Right renal pelvis (tissue), 4 donors: ENCODE results near the gene DNAJC5. TPM values are rescaled to one million over a fixed set of nuclear protein-coding genes. Genes with fewer than 3 reads are reported as not detected.

Source experiments
- DNase-seq, 4 donors: peaks; one replicate each; pipeline ENCODE4 v3.0.0-alpha.2; 2013; ENCODE audit warnings: low read depth in 4 of 4, low spot score in 3 of 4, missing footprints in 1 of 4
- polyA plus RNA-seq, 4 donors: library from polyadenylated mRNA; unstranded; fragments of 120-200 nt; gene quantifications; one replicate each; pipeline ENCODE4 v1.2.1, GENCODE V29; 2013; ENCODE audit not compliant: insufficient read length in 4 of 4

The DNAJC5 gene
- polyA plus RNA-seq, 4 donors: 28.3 to 34.5 (median 31.1) TPM

- DNase-seq: no peak
These were observed 40.5 kb downstream of the DNAJC5 start for GRCh38 chr20:63935447-63935846.

GRCh38 chr20:63937596-63937995 lies 42.7 kb downstream of the DNAJC5 start:
- DNase-seq: no peak

- DNase-seq: no peak
These were observed 44.4 kb downstream of the DNAJC5 start for GRCh38 chr20:63939061-63939935.

- DNase-seq: no peak
These were observed 45.1 kb downstream of the DNAJC5 start for GRCh38 chr20:63940071-63940471.

GRCh38 chr20:63940472-63941266 lies 45.7 kb downstream of the DNAJC5 start:
- DNase-seq: no peak

- no peak for DNase-seq
These were observed 46.6 kb downstream of the DNAJC5 start for GRCh38 chr20:63941282-63942081.

- peak in 1 of 4 donors; percentile 5 for DNase-seq
These were observed 47.5 kb downstream of the DNAJC5 start for GRCh38 chr20:63942250-63942951.

- DNase-seq: no peak
These were observed 48.3 kb downstream of the DNAJC5 start for GRCh38 chr20:63942969-63943807.

GRCh38 chr20:63943808-63944077 lies 48.8 kb downstream of the DNAJC5 start:
- DNase-seq: no peak

GRCh38 chr20:63944078-63944941 lies 49.4 kb downstream of the DNAJC5 start:
- no peak for DNase-seq

GRCh38 chr20:63945031-63945658 lies 50.2 kb downstream of the DNAJC5 start:
- DNase-seq: no peak

GRCh38 chr20:63945921-63946920 lies 51.3 kb downstream of the DNAJC5 start:
- no peak for DNase-seq

GRCh38 chr20:63946986-63947637 lies 52.2 kb downstream of the DNAJC5 start:
- DNase-seq: no peak

- no peak for DNase-seq
These were observed 52.9 kb downstream of the DNAJC5 start for GRCh38 chr20:63947638-63948456.

- no peak for DNase-seq
These were observed 55.9 kb downstream of the DNAJC5 start for GRCh38 chr20:63950701-63951397.
